ENCODE measurements around the gene S1PR5. TPM values are rescaled to one million over a fixed set of nuclear protein-coding genes. Genes with fewer than 3 reads are reported as not detected.
A peak's percentile ranks its signal among the peaks of the same experiment; 100 is the strongest.

S1PR5 gene
- total RNA-seq, 1 donor from 2014 or later, result 3.1 TPM

GRCh38 chr19:10486551-10486950 lies 30.7 kb downstream of the S1PR5 start:
- no peak overlapping the region for H3K27ac ChIP-seq

DNA sequence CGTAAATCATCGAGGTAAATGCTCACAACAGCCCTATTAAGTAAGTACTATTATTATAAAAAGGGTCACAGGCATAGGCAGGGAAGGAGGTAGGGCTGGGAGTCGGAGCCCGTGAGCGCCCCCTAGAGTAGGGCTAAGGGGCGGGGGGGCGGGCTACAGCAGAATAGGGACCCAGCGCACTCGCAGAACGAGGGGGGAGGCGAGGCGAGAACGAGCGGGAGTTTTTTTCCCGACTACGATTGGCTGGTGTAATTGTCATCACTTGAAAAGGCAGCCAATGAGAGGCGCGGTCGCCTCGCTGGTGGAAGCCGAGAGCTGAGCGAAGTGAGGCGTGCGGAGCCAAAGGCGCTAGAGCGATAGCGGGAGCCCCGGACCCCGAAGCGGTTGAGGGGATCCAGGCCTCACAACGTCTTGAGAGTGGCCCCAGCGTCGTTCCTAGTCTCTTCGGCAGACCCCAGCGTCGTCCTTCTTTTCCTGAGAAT lies 38.3 kb downstream of the S1PR5 start:
- Histone ChIP-seq H3K4me3 (peak overlapping the region; percentile 67 to 73), H3K27ac (peak overlapping the region; percentile 31 to 56), H3K27me3 (no peaks in the 10 kb centered on the region), H3K4me1 (peaks cover 0 to 9% of the 10 kb centered on the region in 2 donors), H3K36me3 (no peaks in the 10 kb centered on the region), H3K9me3 (no peaks in the 10 kb centered on the region)
- intact Hi-C loops (cut with DNase I), result loop anchor here (1.0 to 2.0 kb wide), 3 partner anchors 24 to 90 kb away; partner anchors contain the start of genes CDC37, CDKN2D and KEAP1
- peak; percentile 18 to 91 (median 85) for TF ChIP-seq CTCF (IDR thresholded peaks at IDR 0.05)
- peak; percentile 85 to 97 for DNase-seq (ENCODE audit: low spot score in 2 of 2)

More at GRCh38 chr19:10486551-10486950, 30.7 kb downstream of the S1PR5 start:
- intact Hi-C loops (cut with DNase I), result no loop called here
- Histone ChIP-seq H3K9me3 (no peaks in the 10 kb centered on the region), H3K27me3 (no peaks in the 10 kb centered on the region), H3K4me1 (no peaks in the 10 kb centered on the region), H3K4me3 (no peak overlapping the region), H3K36me3 (peaks cover 54 to 70% of the 10 kb centered on the region in 2 donors)
- DNase-seq (ENCODE audit: low spot score in 2 of 2), result no peak
- no peak for TF ChIP-seq CTCF (IDR thresholded peaks at IDR 0.05)

- H3K27me3 ChIP-seq, result no peaks in the 10 kb centered on the region
- no peak for DNase-seq (ENCODE audit: low spot score in 2 of 2)
- intact Hi-C loops (cut with DNase I), result loop anchor here (2.0 kb wide), 1 partner anchor 90 kb away; the partner anchor contains the start of gene CDKN2D
Measured at GRCh38 chr19:10478476-10478875, 38.8 kb downstream of the S1PR5 start.

GRCh38 chr19:10474962-10475451 lies 42.2 kb downstream of the S1PR5 start:
- DNase-seq (ENCODE audit: low spot score in 2 of 2), result no peak
- intact Hi-C loops (cut with DNase I), result no loop called here
- Histone ChIP-seq H3K4me3 (no peak overlapping the region), H3K27ac (no peak overlapping the region), H3K4me1 (peaks cover 0 to 9% of the 10 kb centered on the region in 2 donors), H3K9me3 (no peaks in the 10 kb centered on the region), H3K27me3 (no peaks in the 10 kb centered on the region), H3K36me3 (no peaks in the 10 kb centered on the region)
- TF ChIP-seq CTCF (IDR thresholded peaks at IDR 0.05), result no peak

More at GRCh38 chr19:10478476-10478875, 38.8 kb downstream of the S1PR5 start:
- no peaks in the 10 kb centered on the region for H3K36me3 ChIP-seq
- peak overlapping the region; percentile 33 to 73 for H3K4me3 ChIP-seq
- no peak for TF ChIP-seq CTCF (IDR thresholded peaks at IDR 0.05)
- H3K4me1 ChIP-seq, result peaks cover 0 to 9% of the 10 kb centered on the region in 2 donors
- no peaks in the 10 kb centered on the region for H3K9me3 ChIP-seq
- no peak overlapping the region for H3K27ac ChIP-seq

DNA sequence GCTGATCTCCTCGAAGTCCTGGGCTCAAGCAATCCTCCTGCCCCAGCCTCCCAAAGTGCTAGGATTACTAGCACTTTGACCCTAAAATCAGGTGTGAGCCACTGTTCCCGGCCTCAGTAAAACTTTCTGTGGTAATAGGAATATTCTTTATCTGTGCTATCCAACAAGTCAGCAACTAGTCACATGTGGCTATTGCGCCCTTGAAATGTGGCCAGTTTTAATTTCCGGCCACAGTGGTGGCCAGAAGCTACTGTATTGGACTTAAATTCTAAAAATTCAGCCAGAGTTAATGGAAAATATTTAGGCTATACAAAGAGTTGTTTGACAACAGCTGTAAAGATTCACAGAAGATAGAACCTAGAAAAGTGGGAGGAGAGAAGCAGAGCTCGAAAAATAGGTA lies 44.1 kb downstream of the S1PR5 start:
- no peak overlapping the region for H3K4me3 ChIP-seq
- H3K4me1 ChIP-seq, result peaks cover 0 to under 1% of the 10 kb centered on the region in 2 donors
- intact Hi-C loops (cut with DNase I), result no loop called here
- no peaks in the 10 kb centered on the region for H3K27me3 ChIP-seq
- DNase-seq (ENCODE audit: low spot score in 2 of 2), result no peak
- no peak overlapping the region for H3K27ac ChIP-seq
- no peaks in the 10 kb centered on the region for H3K36me3 ChIP-seq
- no peaks in the 10 kb centered on the region for H3K9me3 ChIP-seq
- TF ChIP-seq CTCF (IDR thresholded peaks at IDR 0.05), result no peak
